HG02884 (cell line): ENCODE data around the gene AMOTL1.

Experiments used
- ATAC-seq: cut with Tn5 transposase; IDR thresholded peaks from one replicate; pipeline ENCODE4 v1.9.1; 2021; ENCODE audit warnings: mild to moderate bottlenecking, moderate library complexity; ENCODE audit not compliant: unreplicated experiment

The AMOTL1 gene

DNA sequence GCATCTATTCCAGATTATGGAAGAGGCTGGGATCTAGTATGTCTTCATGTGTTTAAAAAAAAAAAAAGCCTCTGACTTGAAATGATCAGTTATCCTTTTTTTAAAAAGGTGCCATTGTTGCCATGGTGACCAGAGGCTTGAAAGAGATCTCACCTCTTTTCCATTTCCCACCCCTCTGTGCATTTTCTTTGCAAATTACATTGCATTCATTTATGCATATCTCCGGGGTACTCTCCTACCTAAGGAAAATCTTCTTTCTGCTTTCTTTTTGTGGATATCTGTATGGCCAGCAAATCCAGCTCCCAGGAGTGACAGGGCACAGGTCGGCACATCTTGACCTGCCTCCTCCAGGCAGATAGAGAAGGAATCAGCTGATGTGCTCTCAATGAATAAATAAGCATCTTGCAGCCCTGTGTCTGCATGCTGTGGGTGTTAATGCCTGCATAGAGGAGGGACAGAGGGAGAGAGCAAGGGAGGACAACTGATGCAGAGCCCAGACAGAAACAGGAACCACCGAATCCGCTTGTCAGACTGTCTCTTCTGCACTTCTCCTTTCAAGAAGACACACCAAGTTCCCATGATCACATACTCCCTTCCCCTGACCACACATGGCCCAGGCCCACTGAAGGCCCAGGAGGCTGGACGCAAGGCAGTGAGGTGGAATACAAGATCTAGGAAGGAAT, 154.3 kb downstream of the AMOTL1 start:
- no peak for ATAC-seq

- ATAC-seq: no peak
Measured at GRCh38 chr11:94923004-94923334, 154.8 kb downstream of the AMOTL1 start.

DNA sequence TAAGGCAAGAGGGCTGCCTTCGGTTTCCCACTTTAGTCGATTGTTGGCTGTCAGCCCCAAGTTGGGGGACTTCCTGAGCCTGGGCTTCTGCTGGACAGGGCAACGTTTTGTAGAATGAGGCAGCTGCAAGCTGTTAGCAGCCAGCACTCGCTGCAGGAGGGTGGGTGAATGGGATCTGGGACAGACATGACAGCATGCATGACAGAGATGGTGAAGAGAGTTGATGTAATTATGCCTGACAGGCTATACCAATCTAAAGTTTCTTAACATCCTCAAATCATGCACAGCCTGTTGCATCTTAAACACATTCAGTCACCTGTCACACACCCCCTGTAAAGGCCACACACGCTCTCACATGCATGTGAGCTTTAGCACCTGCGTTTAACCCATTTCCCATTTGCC, 156.0 kb downstream of the AMOTL1 start:
- no peak for ATAC-seq

- no peak for ATAC-seq
Measured at GRCh38 chr11:94924612-94925011, 156.5 kb downstream of the AMOTL1 start.

DNA sequence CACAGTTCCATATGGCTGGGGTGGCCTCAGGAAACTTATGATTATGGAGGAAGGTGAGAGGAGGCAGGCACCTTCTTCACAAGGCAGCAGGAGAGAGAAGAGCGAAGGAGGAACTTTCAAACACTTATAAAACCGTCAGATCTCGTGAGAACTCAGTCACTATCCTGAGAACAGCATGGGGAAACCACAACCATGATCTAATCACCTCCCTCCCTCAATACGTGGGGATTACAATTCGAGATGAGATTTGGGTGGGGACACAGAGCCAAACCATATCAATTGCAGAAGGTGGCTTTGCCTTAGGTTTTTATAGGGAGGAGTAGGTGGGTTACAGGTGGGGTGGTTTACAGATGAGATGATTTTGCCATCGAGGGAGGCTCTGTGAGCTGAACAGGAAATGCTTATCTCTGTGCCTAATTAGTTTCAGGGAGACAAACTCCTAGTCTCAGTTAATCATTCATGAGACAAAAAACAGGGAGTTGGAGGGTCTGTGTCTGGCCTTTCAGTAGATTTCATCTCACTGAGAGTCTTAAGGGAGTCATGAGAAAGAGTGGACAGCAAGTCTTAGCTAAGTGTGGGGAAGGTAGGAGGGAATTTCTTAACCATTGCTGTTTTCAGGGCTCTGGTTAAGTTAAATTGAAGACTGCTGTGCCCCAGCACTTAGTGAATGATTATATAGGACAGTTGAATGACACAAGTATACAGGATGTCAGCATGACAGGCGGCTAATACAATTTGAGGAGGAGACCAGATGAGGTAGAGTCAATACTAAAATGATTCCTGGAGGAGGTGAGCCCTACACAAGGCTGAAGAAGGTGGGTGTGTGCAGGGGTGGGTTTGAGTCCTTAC, 157.5 kb downstream of the AMOTL1 start:
- ATAC-seq: no peak

GRCh38 chr11:94926271-94926625, 158.1 kb downstream of the AMOTL1 start:
- no peak for ATAC-seq
